HG03159 (cell line): ENCODE data around the gene OTOS.

Experiments used
- ATAC-seq: cut with Tn5 transposase; IDR thresholded peaks from one replicate; pipeline ENCODE4 v1.9.1; 2021; ENCODE audit warnings: mild to moderate bottlenecking, moderate library complexity; ENCODE audit not compliant: unreplicated experiment

The OTOS gene

DNA sequence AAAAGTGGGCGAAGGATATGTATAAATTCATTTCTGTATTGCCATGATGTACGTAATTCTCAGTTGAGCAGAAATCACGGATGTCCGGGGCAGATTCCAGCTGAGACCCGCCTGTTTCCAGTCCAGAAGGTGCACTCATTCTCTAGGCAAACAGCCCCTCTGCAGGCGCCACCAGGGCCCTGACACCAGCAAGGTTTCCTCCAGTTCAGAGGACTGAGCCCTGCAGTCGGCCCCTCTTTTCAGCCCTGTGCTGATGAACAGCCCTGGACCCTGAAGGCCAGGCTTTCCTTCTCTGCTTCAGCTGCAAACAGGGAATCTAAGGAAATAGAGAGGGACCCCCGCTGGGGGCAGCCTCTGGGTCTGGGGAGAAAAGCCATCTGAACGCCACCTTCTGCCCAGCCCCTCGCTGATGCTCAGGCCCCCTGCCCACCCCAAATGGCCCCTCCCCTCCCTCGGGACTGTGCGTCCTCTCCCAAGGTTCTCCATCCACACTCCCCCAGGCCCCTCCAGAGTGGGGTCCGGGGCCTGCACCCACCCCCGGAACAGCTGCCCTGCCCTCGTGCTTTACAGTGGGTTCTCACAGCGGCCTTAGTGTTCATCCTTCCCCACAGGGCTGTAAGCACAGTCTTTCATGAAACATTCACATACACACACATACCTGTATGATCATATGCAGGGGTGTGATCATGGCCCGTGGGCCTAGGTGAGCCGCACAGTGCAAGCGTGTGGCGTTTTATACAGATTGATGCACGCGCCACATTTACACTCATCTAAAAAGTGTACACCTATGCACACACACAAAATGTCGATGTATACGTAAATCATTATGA lies 16.4 kb downstream of the OTOS start:
- no peak for ATAC-seq

DNA sequence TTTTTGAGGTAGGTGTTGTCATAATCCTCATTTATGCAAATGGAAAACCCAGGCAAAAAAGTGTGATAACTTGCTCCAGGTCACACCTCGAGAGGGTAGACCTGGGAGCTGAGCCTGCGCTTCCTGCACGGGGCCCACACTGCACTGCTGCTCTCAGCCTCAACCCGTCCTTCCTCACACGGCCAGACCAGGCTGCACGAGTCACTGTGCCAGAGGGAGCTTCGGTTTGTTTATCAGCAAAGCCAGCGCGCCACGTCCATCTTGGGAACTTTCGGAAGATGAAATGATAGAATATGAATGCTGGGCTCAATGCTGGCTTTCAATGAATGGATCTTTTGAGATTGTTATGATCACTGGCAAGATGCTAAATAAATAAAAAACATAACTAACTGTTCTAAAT lies 18.8 kb downstream of the OTOS start:
- no peak for ATAC-seq

DNA sequence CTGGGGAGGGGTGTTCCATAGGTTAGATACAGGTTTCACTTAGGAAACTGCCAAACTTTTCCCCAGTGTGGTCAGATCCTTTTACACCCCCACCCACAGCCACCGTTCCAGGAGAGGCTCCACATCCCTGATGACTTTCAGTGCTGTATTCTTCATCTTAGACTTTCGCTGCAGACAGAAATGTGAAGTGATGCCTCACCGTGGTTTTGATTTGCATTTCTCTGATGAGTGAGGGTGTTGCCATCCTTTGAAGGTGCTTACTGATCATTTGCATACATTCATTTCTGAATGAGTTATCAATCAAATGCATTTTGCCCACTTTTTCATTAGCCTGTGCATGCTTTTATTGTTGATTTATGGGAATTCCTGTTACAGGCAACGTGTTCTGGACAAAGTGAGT lies 19.3 kb downstream of the OTOS start:
- ATAC-seq: peak; percentile 72

DNA sequence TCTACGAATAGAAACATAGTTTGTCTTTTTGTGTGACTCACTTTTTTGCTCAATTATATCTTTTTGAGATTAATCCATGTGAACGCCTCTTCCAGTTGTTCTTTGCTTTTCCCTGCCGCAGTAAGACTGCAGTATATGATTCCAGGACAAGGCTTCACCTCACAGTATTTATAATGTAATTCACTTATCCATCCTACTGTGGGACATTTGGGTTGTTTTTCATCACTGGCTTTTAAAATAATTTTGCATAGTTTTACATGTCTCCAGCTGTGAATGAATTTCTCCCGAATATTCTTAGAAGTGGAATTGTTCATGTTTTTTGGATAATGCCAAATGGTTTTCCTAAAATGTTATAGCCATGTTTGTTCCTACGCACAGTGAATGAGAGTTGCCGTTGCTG lies 26.2 kb downstream of the OTOS start:
- ATAC-seq: no peak

DNA sequence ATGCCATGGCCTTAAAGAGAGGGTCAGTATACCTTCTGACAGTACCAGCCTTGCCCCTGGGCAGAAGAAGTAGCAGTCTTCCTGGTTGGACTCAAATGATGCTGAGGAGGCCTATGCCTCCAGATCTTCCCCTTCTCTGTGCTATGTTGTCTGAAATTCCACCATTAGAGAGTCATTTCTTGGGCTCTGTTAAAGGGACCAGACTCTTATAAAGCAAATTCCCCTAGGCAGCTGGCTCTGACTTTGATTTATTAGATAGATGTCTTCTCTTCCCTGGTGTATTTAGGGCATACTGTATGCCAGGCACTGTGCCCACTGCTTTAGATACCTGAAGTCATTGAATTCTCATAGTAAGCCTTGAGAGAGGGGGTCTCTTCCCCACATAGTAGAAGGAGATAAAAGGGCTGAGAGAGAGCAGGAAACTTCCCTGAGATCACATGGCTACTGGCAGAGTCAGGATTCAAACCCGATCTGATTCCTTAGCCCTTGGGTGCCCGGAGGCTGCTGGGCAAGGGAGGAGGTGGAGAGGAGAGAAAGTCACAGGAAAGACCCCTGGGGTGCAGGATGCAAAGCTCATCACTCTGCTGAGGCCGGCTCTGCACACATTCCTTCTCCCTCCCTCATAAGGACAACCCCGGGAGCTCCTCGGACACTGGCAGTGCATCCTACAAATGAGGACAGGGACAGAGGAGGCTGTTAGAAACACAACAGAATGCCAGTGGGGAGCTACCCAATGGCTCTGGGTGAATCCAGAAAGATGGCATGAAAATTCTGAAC lies 27.4 kb downstream of the OTOS start:
- ATAC-seq: no peak

DNA sequence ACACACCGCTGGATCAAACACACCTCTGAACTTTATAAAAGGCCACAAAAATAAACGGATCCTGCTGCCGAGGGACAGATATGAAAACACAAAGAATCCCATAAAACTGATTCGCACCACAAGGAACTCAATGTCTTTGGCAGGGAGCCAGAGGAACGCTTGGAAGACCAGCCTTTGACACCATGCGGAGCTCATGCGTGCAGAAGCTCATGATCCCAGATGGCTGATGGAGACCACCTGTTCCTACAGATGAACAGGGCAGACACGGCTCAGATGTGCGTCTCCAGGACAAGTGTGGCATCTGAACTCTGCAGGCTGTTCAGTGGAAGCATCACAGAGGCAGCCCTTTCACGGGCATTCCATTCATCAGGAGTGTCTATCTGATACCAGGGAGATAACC lies 29.2 kb downstream of the OTOS start:
- no peak for ATAC-seq

DNA sequence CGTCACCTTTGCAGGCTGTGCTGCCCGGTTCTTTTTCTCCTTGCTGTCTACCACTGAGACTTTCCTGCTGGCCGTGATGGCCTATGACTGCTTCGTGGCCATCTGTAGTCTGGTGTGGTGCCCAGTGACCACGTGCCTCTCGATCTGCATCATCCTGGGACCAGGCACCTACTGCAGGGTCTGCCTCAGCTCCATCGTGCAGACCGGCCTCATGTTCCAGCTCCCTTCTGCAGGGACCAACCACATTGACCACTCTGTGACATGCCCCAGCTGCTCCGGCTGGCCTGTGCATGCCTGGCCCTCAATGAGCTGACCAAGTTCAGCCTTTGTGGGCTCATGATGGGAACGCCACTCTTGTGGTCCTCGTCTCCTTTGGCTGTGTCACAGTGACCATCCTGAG lies 31.1 kb downstream of the OTOS start:
- no peak for ATAC-seq

DNA sequence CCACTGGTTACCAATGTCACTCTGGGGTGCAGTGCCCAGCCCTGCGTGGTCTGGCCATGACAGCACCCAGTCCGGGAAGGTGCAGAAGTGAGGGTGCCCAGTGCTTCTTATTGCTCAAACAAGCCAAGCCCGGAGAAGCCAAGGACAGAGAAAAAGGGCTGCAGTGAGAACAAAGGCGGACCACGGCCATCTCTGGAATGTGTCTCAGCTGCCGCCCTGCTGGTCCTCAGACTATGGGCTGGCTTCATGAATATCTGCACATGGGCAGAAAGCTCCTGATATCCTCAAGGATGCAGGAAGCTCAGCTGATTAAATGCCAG lies 33.0 kb downstream of the OTOS start:
- ATAC-seq: no peak

DNA sequence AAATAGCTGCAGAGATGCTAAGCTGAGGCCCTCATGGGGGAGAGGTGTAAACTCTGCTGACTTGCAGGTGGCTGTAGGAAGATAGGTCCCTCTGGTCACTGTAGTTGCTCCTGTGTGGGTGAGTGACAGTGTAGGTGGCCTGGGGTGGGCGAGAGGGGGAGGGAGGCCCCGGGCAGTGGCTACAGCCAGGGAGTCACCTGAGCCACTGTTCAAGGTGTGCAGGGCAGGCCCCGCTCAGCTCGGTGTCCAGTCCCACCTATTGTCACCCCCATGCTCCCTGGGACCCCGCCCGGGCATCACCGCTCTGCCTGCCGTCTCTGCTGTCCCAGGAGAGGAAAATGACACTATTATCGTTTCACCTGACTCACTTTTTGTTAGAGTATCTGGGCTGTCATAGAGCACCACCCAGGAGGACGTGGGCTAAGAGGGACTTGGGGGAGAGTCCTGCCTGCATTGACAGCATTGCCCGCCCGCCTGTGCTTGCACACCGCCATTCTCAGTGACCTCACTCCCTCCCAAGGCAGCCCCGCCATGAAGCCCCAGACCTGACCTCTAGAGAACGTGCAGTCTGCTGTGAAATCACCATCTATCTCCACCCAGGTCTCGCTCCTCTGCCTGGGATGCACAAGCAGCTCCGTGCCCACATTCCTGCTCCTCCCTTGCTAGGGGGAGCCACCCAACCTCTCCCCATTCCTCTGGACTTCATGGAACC lies 33.5 kb downstream of the OTOS start:
- no peak for ATAC-seq

DNA sequence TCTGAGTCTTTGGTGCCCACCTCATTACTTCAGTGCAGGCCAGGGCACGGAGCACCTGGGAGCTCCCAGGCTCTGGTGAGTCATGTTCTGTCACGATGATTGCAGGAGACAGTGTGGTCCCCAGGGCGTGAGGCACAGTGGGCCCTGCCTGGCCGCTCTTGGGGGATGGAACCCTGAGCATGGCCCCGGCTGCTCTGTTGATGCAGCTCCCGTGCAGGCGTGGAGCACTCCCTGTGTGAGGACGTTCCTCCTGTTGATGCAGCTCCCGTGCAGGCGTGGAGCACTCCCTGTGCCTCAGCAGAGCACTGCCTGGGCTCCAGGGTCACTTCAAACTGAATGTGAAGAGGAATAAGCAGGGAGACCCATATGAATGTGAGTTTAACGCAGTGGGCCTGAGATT lies 34.5 kb downstream of the OTOS start:
- no peak for ATAC-seq

DNA sequence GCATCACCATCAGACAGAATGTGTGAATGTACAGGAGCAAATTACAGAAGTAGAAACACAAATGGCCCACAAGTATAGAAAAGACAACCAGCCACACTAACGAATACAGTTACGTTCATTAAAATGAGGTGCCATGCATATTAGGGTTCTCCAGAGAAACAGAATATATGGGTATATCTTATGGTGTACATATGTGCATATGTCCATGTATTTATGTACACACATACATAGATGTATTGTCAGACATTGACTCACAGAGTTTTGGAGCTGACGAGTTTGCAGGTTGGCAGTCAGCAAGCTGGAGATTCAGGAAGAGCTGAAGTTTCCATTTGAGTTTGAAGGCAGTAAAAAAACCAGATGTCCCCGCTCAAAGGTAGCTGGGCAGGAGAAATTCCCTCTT lies 37.3 kb downstream of the OTOS start:
- no peak for ATAC-seq

DNA sequence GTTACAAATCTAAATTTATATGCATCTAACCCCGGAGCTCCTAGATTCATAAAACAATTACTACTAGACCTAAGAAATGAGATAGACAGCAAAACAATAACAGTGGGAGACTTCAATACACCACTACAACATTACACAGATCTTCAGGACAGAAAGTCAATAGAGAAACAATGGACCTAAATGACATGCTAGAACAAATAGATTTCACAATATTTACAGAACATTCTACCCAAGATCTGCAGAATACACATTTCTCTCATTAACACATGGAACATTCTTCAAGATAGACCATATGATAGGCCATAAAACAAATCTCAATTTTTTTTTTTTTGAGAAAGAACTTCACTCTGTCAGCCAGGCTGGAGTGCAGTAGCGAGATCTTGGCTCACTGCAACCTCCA lies 42.1 kb downstream of the OTOS start:
- no peak for ATAC-seq

DNA sequence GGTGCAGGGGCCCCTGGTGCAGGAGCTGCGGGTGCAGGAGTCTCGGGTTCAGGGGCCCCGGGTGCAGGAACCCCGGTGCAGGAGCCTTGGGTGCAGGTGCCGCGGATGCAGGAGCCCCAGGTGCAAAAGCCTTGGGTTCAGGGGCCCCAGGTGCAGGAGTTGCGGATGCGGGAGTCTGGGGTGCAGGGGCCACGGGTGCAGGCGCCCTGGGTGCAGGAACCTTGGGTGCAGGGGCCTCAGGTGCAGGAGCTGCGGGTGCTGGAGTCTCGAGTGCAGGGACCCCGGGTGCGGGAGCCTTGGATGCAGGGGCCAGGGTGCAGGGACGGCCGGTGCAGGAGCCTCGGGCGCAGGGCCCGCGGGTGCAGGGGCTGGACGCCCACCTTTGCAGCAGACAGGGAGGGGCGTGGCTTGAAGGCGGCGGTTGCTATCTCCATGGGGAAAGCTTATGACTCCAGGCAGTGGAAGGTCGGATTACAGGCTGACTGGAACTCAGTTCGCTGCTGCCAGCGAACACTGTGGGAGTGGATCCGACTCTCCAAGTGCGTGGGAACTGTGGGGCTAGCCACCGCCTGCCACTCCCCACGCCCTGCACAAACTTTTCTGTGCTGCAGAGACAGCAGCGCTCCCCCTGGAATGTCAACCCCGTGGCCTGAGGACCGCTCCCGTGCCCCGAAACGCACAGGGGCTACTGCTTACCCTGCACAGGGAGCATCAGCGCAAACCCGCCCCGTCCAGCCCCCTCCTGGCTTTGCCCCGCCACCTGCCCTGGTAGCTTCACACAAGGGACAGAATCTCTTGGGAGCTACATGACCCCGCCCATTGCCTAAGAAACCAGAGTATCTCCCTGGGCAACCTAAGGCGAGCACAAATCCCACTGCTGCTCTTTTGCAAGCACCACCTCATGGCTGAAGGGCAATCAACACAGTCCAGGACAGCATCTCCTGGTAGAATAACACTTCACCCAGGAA lies 44.6 kb downstream of the OTOS start:
- no peak for ATAC-seq

DNA sequence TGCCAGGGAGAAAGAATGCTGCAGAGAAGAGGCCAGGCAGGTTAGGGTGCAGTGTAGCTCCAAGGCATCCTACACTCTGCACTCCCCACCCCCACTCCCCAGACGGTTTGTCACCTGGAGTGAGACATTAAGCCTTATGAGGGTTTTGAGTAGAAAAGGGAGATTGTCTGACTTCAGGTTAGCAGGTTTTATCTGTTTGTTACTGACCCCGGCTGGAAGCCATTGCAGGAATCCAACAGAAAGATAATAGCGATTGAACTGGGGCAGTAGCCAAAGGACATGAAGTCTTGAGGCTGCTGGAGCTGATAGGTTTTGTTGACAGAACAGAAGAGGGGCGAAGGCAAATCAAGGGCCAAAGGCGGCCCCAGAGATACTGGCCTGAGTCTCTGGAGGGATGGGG lies 51.2 kb downstream of the OTOS start:
- no peak for ATAC-seq
